ENCODE data around the gene ZNF595. TPM values are rescaled to one million over a fixed set of nuclear protein-coding genes. Genes with fewer than 3 reads are reported as not detected.
"Not testable (repeated sequence)": the region's sequence is repeated elsewhere in the genome, so short reads cannot be mapped to it uniquely, and the experiment has no call there.

Gene ZNF595
- total RNA-seq, 2 donors from 2014 or later = 7.7 to 9.8 TPM

GRCh38 chr4:123922-124274, 70.8 kb downstream of the ZNF595 start:
- H3K36me3 Mint-ChIP-seq = peaks cover 51 to 66% of the 10 kb centered on the region in 2 donors

GRCh38 chr4:124275-125081, 71.4 kb downstream of the ZNF595 start, which contains the start of gene ZNF718:
ZNF718 (plus strand) TSS chr4:124501; CDS start chr4:124671, 170 bp downstream.
- ATAC-seq (peak; percentile 95 to 98), DNase-seq (ENCODE audit: low spot score in 2 of 2) (peak; percentile 69 to 90)
- Mint-ChIP-seq H3K36me3 (peaks cover 51 to 60% of the 10 kb centered on the region in 2 donors), H3K9me3 (peaks cover 17 to 26% of the 10 kb centered on the region in 2 donors), H3K27ac (peak within 1 kb of the TSS; percentile 92 to 100)

More at GRCh38 chr4:123922-124274, 70.8 kb downstream of the ZNF595 start:
- DNase-seq (ENCODE audit: low spot score in 2 of 2); ATAC-seq: not testable (repeated sequence)
- Mint-ChIP-seq H3K9me3 (peaks cover 17 to 26% of the 10 kb centered on the region in 2 donors), H3K27ac (peak overlapping the region; percentile 92 to 100)

GRCh38 chr4:125091-125771, 72.1 kb downstream of the ZNF595 start:
- peak; percentile 2 to 9 for ATAC-seq
- Mint-ChIP-seq H3K9me3 (peaks cover 24% of the 10 kb centered on the region in 2 donors), H3K36me3 (peaks cover 58 to 59% of the 10 kb centered on the region in 2 donors)

GRCh38 chr4:125833-126232, 72.7 kb downstream of the ZNF595 start:
- peak overlapping the region; percentile 92 to 100 for H3K27ac Mint-ChIP-seq
- peaks cover 18 to 23% of the 10 kb centered on the region in 2 donors for H3K9me3 Mint-ChIP-seq
- DNase-seq (ENCODE audit: low spot score in 2 of 2) (no peak), ATAC-seq (no peak)
- peaks cover 51 to 57% of the 10 kb centered on the region in 2 donors for H3K36me3 Mint-ChIP-seq

More at GRCh38 chr4:125091-125771, 72.1 kb downstream of the ZNF595 start:
- peak in 1 of 2 donors; percentile 36 for DNase-seq (ENCODE audit: low spot score in 2 of 2)
- peak overlapping the region; percentile 92 to 100 for H3K27ac Mint-ChIP-seq

- H3K9me3 Mint-ChIP-seq = peaks cover 7 to 11% of the 10 kb centered on the region in 2 donors
- H3K36me3 Mint-ChIP-seq = peaks cover 24 to 38% of the 10 kb centered on the region in 2 donors
- no peak for DNase-seq (ENCODE audit: low spot score in 2 of 2)
- H3K27ac Mint-ChIP-seq = no peak overlapping the region
- ATAC-seq = no peak
Observed at GRCh38 chr4:132483-132882, 79.4 kb downstream of the ZNF595 start.

Other genes with a start within 250 kb of the ZNF595 start
- gene ZNF718, start 71.2 kb downstream of the ZNF595 start, total RNA-seq = 1 to 10 TPM; 2.6 to 8.9 TPM